PC-9 (cell line): ENCODE data around the gene CDO1. TPM values are rescaled to one million over a fixed set of nuclear protein-coding genes. Genes with fewer than 3 reads are reported as not detected.

ENCODE experiments used
- BruUV-seq: library from RNA; stranded (reverse); fragments of 400-500 nt; replicated peaks from 2 replicates; lab custom pipeline; 2021; lab: Mats Ljungman, UMichigan
- CTCF ChIA-PET: fragments of 300-600 bp; sonication (Branson Sonifier 250); formaldehyde crosslinking; loops from one replicate; lab custom pipeline; 2022; ENCODE audit warnings: antibody characterized with exemption; lab: Charles Lee
- POLR2A ChIA-PET: fragments of 300-600 bp; sonication (Branson Sonifier 250); formaldehyde crosslinking; loops from one replicate; lab custom pipeline; 2022; ENCODE audit warnings: antibody characterized with exemption; ENCODE audit not compliant: unreplicated experiment; lab: Charles Lee
- DNase-seq, 2 experiments: peaks; one replicate each; pipeline versions ENCODE4 v3.0.0 to v3.0.0-alpha.2; 2015 to 2022; ENCODE audit warnings: mixed read lengths in 1 of 2
- H2AFZ ChIP-seq: fragments of 200-600 bp; sonication (generic); 2 replicates; pipeline ENCODE4 v1.8.1; 2017; ENCODE audit warnings: antibody characterized with exemption
- H3F3A ChIP-seq: fragments of 200-600 bp; sonication (generic); 2 replicates; pipeline ENCODE4 v1.8.1; 2017; ENCODE audit warnings: antibody characterized with exemption, mild to moderate bottlenecking, low read depth; ENCODE audit not compliant: insufficient read depth
- H3K27ac ChIP-seq: fragments of 200-600 bp; sonication (generic); 2 replicates; pipeline ENCODE4 v1.6.1; 2016; ENCODE audit warnings: mixed run types
- H3K27me3 ChIP-seq: fragments of 200-600 bp; sonication (generic); 2 replicates; pipeline ENCODE4 v1.6.1; 2016; ENCODE audit warnings: low read depth, mixed run types; ENCODE audit not compliant: insufficient read depth
- H3K36me3 ChIP-seq: fragments of 200-600 bp; sonication (generic); 2 replicates; pipeline ENCODE4 v1.6.1; 2016; ENCODE audit warnings: low read depth, mixed run types
- H3K4me1 ChIP-seq: fragments of 200-600 bp; sonication (generic); replicated peaks from 2 replicates; pipeline ENCODE4 v1.6.1; 2016; ENCODE audit warnings: mixed run types; ENCODE audit not compliant: insufficient read depth
- H3K4me2 ChIP-seq: fragments of 200-600 bp; sonication (generic); 2 replicates; pipeline ENCODE4 v1.6.1; 2017; ENCODE audit warnings: mixed run types
- H3K4me3 ChIP-seq: fragments of 200-600 bp; sonication (generic); 2 replicates; pipeline ENCODE4 v1.6.1; 2016; ENCODE audit warnings: mixed run types
- H3K79me2 ChIP-seq: fragments of 200-600 bp; sonication (generic); 2 replicates; pipeline ENCODE4 v1.6.1; 2017; ENCODE audit warnings: low read depth, mixed run types
- H3K9me2 ChIP-seq: fragments of 200-600 bp; sonication (generic); 2 replicates; pipeline ENCODE4 v1.8.1; 2017; ENCODE audit warnings: mild to moderate bottlenecking; ENCODE audit not compliant: insufficient read depth
- H3K9me3 ChIP-seq: fragments of 200-600 bp; sonication (generic); 2 replicates; pipeline ENCODE4 v1.8.1; 2016; ENCODE audit warnings: low read depth; ENCODE audit not compliant: insufficient read depth
- H4K20me1 ChIP-seq: fragments of 200-600 bp; sonication (generic); 2 replicates; pipeline ENCODE4 v1.8.1; 2017; ENCODE audit not compliant: insufficient read depth
- EZH2 ChIP-seq: fragments of 200-600 bp; sonication (generic); IDR thresholded peaks from 2 replicates; pipeline ENCODE4 v1.8.0; 2017; ENCODE audit warnings: antibody characterized with exemption, low read depth
- intact Hi-C: fragments of 100-400 bp; cut with micrococcal nuclease; formaldehyde crosslinking; loops from one replicate; pipeline ENCODE4 v1.10.0; 2022; ENCODE audit not compliant: unreplicated experiment
- total RNA-seq: library from RNA; stranded (reverse); gene quantifications from 2 replicates; pipeline ENCODE4 v1.2.3, GENCODE V29; 2021
- TF ChIP-seq, protein P1 (sequence below): fragments of 200-600 bp; sonication (generic); conservative IDR thresholded peaks from 2 replicates; pipeline ENCODE4 v1.6.1; 2017; ENCODE audit warnings: mixed run types, antibody characterized with exemption, mild to moderate bottlenecking, moderate library complexity

Gene CDO1
- total RNA-seq, 1 experiment from 2014 or later, result not detected

DNA sequence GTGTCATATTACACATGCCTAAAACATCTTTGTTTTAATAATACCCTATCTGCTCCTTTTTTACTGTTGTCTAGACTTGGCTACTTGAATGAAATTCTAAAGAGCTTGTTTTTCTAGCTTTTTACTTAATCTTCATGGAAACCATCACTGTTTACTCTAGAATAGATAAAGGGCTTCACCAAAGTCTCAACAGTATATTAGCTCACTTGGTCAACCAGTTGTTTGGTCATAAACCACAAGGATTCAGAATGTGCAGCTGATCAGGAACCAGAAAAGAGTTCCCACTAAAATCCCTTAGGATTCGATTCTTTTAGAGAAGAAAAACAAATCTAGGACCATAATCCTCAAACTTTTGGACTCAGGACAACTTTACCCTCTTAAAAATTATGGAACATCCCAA, 38.0 kb downstream of the CDO1 start:
- Histone ChIP-seq H3K36me3 (no peaks in the 10 kb centered on the region), H3K9me2 (peaks cover 3% of the 10 kb centered on the region; the same call in 1 of the 2 replicates), H3K4me3 (no peak overlapping the region), H3K79me2 (no peaks in the 10 kb centered on the region), H3K27ac (no peak overlapping the region), H3F3A (no peaks in the 10 kb centered on the region), H3K9me3 (no peaks in the 10 kb centered on the region), H3K27me3 (no peaks in the 10 kb centered on the region), H3K4me1 (no peaks in the 10 kb centered on the region), H3K4me2 (no peak overlapping the region), H4K20me1 (no peaks in the 10 kb centered on the region), H2AFZ (no peak overlapping the region)
- no TSS peak for BruUV-seq
- POLR2A ChIA-PET, result no interaction called here
- CTCF ChIA-PET, result no interaction called here
- no peak for DNase-seq
- intact Hi-C loops, result no loop called here
- no peak for TF ChIP-seq EZH2
- TF ChIP-seq, protein P1, sequence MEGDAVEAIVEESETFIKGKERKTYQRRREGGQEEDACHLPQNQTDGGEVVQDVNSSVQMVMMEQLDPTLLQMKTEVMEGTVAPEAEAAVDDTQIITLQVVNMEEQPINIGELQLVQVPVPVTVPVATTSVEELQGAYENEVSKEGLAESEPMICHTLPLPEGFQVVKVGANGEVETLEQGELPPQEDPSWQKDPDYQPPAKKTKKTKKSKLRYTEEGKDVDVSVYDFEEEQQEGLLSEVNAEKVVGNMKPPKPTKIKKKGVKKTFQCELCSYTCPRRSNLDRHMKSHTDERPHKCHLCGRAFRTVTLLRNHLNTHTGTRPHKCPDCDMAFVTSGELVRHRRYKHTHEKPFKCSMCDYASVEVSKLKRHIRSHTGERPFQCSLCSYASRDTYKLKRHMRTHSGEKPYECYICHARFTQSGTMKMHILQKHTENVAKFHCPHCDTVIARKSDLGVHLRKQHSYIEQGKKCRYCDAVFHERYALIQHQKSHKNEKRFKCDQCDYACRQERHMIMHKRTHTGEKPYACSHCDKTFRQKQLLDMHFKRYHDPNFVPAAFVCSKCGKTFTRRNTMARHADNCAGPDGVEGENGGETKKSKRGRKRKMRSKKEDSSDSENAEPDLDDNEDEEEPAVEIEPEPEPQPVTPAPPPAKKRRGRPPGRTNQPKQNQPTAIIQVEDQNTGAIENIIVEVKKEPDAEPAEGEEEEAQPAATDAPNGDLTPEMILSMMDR, result no peak

DNA sequence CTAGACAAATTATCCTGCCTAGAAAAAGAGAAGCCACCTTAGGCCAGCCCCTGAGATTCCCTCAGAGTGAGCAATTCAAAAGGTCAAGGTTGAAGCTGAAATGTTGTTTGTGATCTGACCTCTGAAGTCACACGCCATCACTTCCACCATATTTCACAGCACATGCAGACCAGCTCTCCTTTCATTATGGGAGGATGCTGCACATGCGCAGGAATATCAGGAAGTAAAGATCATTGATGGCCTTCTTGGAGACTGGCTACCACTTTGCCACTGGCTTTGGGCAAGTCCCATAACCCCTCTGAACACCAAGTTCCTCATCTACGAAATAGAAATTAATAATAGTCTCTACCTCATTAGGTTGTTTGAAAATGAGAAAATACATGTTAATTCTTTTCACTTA, 39.5 kb downstream of the CDO1 start:
- H3K27me3 ChIP-seq, result no peaks in the 10 kb centered on the region
- TF ChIP-seq, protein P1, result no peak
- TF ChIP-seq EZH2, result no peak
- no peak overlapping the region for H3K4me3 ChIP-seq
- H3K9me3 ChIP-seq, result no peaks in the 10 kb centered on the region
- POLR2A ChIA-PET, result no interaction called here
- DNase-seq, result no peak
- no peaks in the 10 kb centered on the region for H3K4me1 ChIP-seq
- CTCF ChIA-PET, result no interaction called here
- no peaks in the 10 kb centered on the region for H3K79me2 ChIP-seq
- no peak overlapping the region for H3K4me2 ChIP-seq
- intact Hi-C loops, result no loop called here
- H3K9me2 ChIP-seq, result no peaks in the 10 kb centered on the region
- H3K36me3 ChIP-seq, result no peaks in the 10 kb centered on the region
- H3F3A ChIP-seq, result no peaks in the 10 kb centered on the region
- H4K20me1 ChIP-seq, result no peaks in the 10 kb centered on the region
- H3K27ac ChIP-seq, result no peak overlapping the region
- no TSS peak for BruUV-seq
- no peak overlapping the region for H2AFZ ChIP-seq

DNA sequence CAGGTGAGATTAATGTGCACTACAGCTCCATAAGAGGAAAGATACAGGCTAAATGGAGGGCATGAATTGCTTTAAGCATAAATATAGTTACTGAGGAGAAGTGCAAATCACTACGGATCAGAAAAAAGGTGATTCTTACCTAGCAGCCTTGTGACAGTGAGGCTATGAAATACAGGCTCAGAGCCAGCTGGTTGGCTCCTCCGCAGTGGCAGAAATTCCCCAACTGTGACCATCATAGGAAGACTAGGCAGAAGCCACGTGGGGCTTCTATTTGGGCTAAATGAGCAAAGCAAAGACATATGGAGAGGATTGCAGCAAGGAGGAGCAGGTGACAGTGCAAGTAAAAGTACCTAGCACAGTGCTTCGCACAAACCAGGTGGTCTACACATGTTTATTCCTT, 40.5 kb downstream of the CDO1 start:
- BruUV-seq, result no TSS peak
- no peaks in the 10 kb centered on the region for H3F3A ChIP-seq
- no peak for DNase-seq
- H3K4me3 ChIP-seq, result no peak overlapping the region
- H4K20me1 ChIP-seq, result no peaks in the 10 kb centered on the region
- no peak overlapping the region for H2AFZ ChIP-seq
- H3K79me2 ChIP-seq, result no peaks in the 10 kb centered on the region
- no peaks in the 10 kb centered on the region for H3K4me1 ChIP-seq
- intact Hi-C loops, result no loop called here
- no peaks in the 10 kb centered on the region for H3K36me3 ChIP-seq
- TF ChIP-seq, protein P1, result no peak
- no peak for TF ChIP-seq EZH2
- H3K9me2 ChIP-seq, result no peaks in the 10 kb centered on the region
- H3K27me3 ChIP-seq, result no peaks in the 10 kb centered on the region
- H3K9me3 ChIP-seq, result no peaks in the 10 kb centered on the region
- POLR2A ChIA-PET, result no interaction called here
- CTCF ChIA-PET, result no interaction called here
- no peak overlapping the region for H3K4me2 ChIP-seq
- no peak overlapping the region for H3K27ac ChIP-seq
